GM21737 (cell line): Measurements from ENCODE around the gene CCZ1B.
"Not testable (repeated sequence)": the region's sequence is repeated elsewhere in the genome, so short reads cannot be mapped to it uniquely, and the experiment has no call there.

Experiments
- ATAC-seq: cut with Tn5 transposase; IDR thresholded peaks from one replicate; pipeline ENCODE4 v1.9.1; 2021; ENCODE audit warnings: mild to moderate bottlenecking, moderate library complexity; ENCODE audit not compliant: unreplicated experiment

Gene CCZ1B

DNA sequence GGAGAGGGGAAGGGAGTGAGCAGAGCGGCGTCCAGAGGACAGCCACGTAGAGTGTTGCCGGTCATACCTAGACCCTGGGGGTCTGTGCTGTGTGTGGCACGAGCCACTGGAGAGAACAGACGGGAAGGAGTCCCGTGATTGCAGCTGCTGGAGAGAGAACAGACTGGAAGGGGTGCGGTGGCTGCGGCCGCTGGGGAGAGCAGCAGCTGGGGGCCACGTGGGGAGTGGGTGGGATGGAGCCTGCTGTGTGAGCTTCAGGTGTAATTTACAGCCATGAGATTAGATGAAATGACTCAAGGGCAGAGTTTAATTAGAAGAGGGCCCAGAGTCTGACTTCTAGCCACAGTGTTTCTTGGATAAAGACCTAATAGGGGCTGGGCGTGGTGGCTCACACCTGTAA is 76.7 kb downstream of the CCZ1B start:
- not testable (repeated sequence) for ATAC-seq
